Hepatocyte (in vitro differentiated cells): ENCODE measurements around the gene STXBP4. TPM values are rescaled to one million over a fixed set of nuclear protein-coding genes. Genes with fewer than 3 reads are reported as not detected.

Source experiments
- DNase-seq: peaks from one replicate; pipeline ENCODE4 v3.0.0-alpha.2; 2016; ENCODE audit warnings: low spot score
- H2AFZ ChIP-seq: fragments of 200-600 bp; sonication (generic); 2 replicates; pipeline ENCODE4 v1.6.0; 2016; ENCODE audit warnings: antibody characterized with exemption, mild to moderate bottlenecking
- H3K27ac ChIP-seq: fragments of 200-600 bp; sonication (generic); 2 replicates; pipeline ENCODE4 v1.5.1; 2016; ENCODE audit warnings: mild to moderate bottlenecking
- H3K27me3 ChIP-seq: fragments of 200-600 bp; sonication (generic); 2 replicates; pipeline ENCODE4 v1.6.1; 2016
- H3K36me3 ChIP-seq: fragments of 200-600 bp; sonication (generic); replicated peaks from 2 replicates; pipeline ENCODE4 v1.5.1; 2016; ENCODE audit warnings: low read depth; ENCODE audit not compliant: insufficient read depth
- H3K4me1 ChIP-seq: fragments of 200-600 bp; sonication (generic); 2 replicates; pipeline ENCODE4 v1.5.1; 2016; ENCODE audit warnings: mild to moderate bottlenecking, moderate library complexity; ENCODE audit not compliant: insufficient read depth
- H3K4me2 ChIP-seq: fragments of 200-600 bp; sonication (generic); 2 replicates; pipeline ENCODE4 v1.6.0; 2016
- H3K4me3 ChIP-seq: fragments of 200-600 bp; sonication (generic); 2 replicates; pipeline ENCODE4 v1.5.1; 2016; ENCODE audit warnings: mild to moderate bottlenecking
- H3K79me2 ChIP-seq: fragments of 200-600 bp; sonication (generic); 2 replicates; pipeline ENCODE4 v1.6.0; 2017; ENCODE audit warnings: mild to moderate bottlenecking
- H3K9me2 ChIP-seq: fragments of 200-600 bp; sonication (generic); replicated peaks from 2 replicates; pipeline ENCODE4 v1.6.0; 2017; ENCODE audit warnings: mild to moderate bottlenecking; ENCODE audit not compliant: insufficient read depth
- H3K9me3 ChIP-seq: fragments of 200-600 bp; sonication (generic); 2 replicates; pipeline ENCODE4 v1.5.1; 2016; ENCODE audit warnings: low read depth, mild to moderate bottlenecking
- H4K20me1 ChIP-seq: fragments of 200-600 bp; sonication (generic); 2 replicates; pipeline ENCODE4 v1.6.0; 2016; ENCODE audit warnings: mild to moderate bottlenecking; ENCODE audit not compliant: insufficient read depth, poor library complexity, severe bottlenecking
- CTCF ChIP-seq: fragments of 200-600 bp; sonication (generic); IDR thresholded peaks from 2 replicates; pipeline ENCODE4 v1.5.1; 2016; ENCODE audit warnings: antibody characterized with exemption, mild to moderate bottlenecking; ENCODE audit not compliant: poor library complexity
- EZH2 ChIP-seq: fragments of 200-600 bp; sonication (generic); IDR thresholded peaks from 2 replicates; pipeline ENCODE4 v1.6.1; 2016; ENCODE audit warnings: antibody characterized with exemption, mild to moderate bottlenecking, borderline replicate concordance
- EZH2phosphoT487 ChIP-seq: fragments of 200-600 bp; sonication (generic); IDR thresholded peaks from one replicate; pipeline ENCODE4 v1.6.1; 2018; ENCODE audit warnings: antibody characterized with exemption, mild to moderate bottlenecking, low read depth, moderate library complexity; ENCODE audit not compliant: unreplicated experiment, severe bottlenecking
- WGBS: methylation state at CpG from one replicate; pipeline ENCODE4 v1.1.6; 2016; ENCODE audit warnings: low lambda C conversion rate; ENCODE audit errors: missing lambda C conversion rate; 5-methylcytosine and 5-hydroxymethylcytosine counted together
- polyA plus RNA-seq: library from polyadenylated mRNA; unstranded; fragments of >200 nt; fragmentation: Nextera tagmentation; extraction: Ambion mirVana; gene quantifications from 2 replicates; pipeline ENCODE4 v1.2.1, GENCODE V29; 2016
- total RNA-seq: library from RNA; depleted of rRNA; stranded (reverse); fragments of >200 nt; gene quantifications from 2 replicates; pipeline ENCODE4 v1.2.3, GENCODE V29; 2014

Gene STXBP4
- total and polyA plus RNA-seq, 2 experiments from 2014 or later, result 9.0 to 50.1 TPM

GRCh38 chr17:54996441-54996840 lies 27.9 kb downstream of the STXBP4 start:
- Histone ChIP-seq H3K9me3 (no peaks in the 10 kb centered on the region), H3K27me3 (no peaks in the 10 kb centered on the region), H3K4me2 (no peak overlapping the region), H3K4me3 (no peak overlapping the region), H3K9me2 (no peaks in the 10 kb centered on the region), H3K79me2 (no peaks in the 10 kb centered on the region), H2AFZ (no peak overlapping the region), H3K4me1 (no peaks in the 10 kb centered on the region), H4K20me1 (no peaks in the 10 kb centered on the region), H3K36me3 (no peaks in the 10 kb centered on the region), H3K27ac (no peak overlapping the region)
- 100% methylated on average over 1 of the region's 1 CpG for WGBS
- DNase-seq, result no peak
- TF ChIP-seq EZH2phosphoT487 (no peak), EZH2 (no peak), CTCF (no peak)

- Histone ChIP-seq H3K9me3 (no peaks in the 10 kb centered on the region), H3K4me1 (no peaks in the 10 kb centered on the region), H3K27ac (no peak overlapping the region), H3K36me3 (no peaks in the 10 kb centered on the region), H3K9me2 (no peaks in the 10 kb centered on the region), H3K4me3 (no peak overlapping the region), H3K79me2 (no peaks in the 10 kb centered on the region), H3K4me2 (no peak overlapping the region), H2AFZ (no peak overlapping the region), H4K20me1 (no peaks in the 10 kb centered on the region), H3K27me3 (no peaks in the 10 kb centered on the region)
- TF ChIP-seq CTCF, result no peak
- TF ChIP-seq EZH2phosphoT487, result no peak
- TF ChIP-seq EZH2, result no peak
- no peak for DNase-seq
These were observed 33.9 kb downstream of the STXBP4 start for GRCh38 chr17:55002458-55002857.

GRCh38 chr17:55004484-55004883 lies 35.9 kb downstream of the STXBP4 start:
- H3K9me2 ChIP-seq, result no peaks in the 10 kb centered on the region
- H3K4me3 ChIP-seq, result no peak overlapping the region
- H3K4me2 ChIP-seq, result no peak overlapping the region
- H3K4me1 ChIP-seq, result no peaks in the 10 kb centered on the region
- H3K36me3 ChIP-seq, result no peaks in the 10 kb centered on the region
- no peaks in the 10 kb centered on the region for H3K27me3 ChIP-seq
- 85% methylated on average over 3 of the region's 5 CpGs for WGBS
- TF ChIP-seq EZH2 (no peak), EZH2phosphoT487 (no peak), CTCF (no peak)
- no peak for DNase-seq
- no peak overlapping the region for H3K27ac ChIP-seq
- no peaks in the 10 kb centered on the region for H3K79me2 ChIP-seq
- no peaks in the 10 kb centered on the region for H3K9me3 ChIP-seq
- H2AFZ ChIP-seq, result no peak overlapping the region
- no peaks in the 10 kb centered on the region for H4K20me1 ChIP-seq

GRCh38 chr17:55005520-55005919 lies 37.0 kb downstream of the STXBP4 start:
- no peak overlapping the region for H3K4me3 ChIP-seq
- H3K79me2 ChIP-seq, result no peaks in the 10 kb centered on the region
- WGBS, result 94% methylated on average over 1 of the region's 1 CpG
- DNase-seq, result peak; percentile 12
- no peak overlapping the region for H3K27ac ChIP-seq
- no peaks in the 10 kb centered on the region for H3K27me3 ChIP-seq
- no peaks in the 10 kb centered on the region for H3K9me2 ChIP-seq
- no peaks in the 10 kb centered on the region for H4K20me1 ChIP-seq
- no peaks in the 10 kb centered on the region for H3K9me3 ChIP-seq
- no peak overlapping the region for H2AFZ ChIP-seq
- TF ChIP-seq EZH2 (no peak), EZH2phosphoT487 (no peak), CTCF (peak; percentile 32)
- no peaks in the 10 kb centered on the region for H3K36me3 ChIP-seq
- H3K4me1 ChIP-seq, result no peaks in the 10 kb centered on the region
- H3K4me2 ChIP-seq, result no peak overlapping the region
